ENCODE results near the gene MLN.
"Not testable (repeated sequence)": the region's sequence is repeated elsewhere in the genome, so short reads cannot be mapped to it uniquely, and the experiment has no call there.

MLN gene

DNA sequence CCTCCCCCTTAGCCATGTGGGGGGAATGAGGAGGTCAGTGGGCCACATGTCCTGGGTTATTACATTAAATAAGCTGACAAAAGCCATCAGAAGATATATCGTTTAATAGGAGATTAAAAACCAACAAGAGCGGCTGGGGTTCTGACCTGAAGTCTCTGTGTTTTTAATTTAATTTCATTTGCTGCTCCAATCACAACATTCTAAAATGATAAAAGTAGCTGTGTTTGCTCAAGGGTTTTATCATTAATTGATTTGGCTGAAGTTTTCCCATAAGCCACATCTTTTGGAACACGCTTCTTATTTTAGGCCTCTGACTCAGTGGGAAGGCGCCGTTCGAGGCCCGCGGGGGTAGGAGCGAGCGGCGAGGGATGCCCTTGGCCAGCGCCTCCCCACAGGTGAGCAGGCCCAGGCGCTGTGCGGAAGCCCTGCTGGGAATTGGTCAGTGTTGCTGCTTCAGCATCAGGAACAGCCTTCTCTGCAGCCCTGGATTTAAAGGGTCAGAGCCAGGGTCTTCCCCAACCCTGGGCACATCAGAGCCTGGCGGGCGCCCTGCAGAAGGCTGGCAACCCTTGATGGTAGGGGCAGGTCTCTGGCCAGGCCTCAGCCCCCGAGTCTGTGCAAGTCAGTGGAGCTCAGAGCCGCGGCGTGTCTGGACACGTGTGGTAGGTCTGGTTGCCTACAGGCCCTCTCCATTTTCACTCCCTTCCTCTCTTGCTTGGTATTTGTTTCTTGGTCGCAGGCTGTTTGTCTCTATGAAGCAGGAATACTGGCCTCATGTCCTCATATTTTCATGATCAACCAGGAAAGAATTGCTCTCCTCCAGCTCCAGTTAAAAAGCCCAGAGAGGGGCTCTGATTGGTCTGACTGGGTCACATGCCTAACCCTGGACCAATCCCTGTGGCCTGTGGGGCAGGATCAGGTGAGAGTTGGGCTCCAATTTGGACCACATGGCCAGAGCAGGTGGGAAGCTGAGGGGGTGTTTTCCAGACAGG is 30.9 kb upstream of the MLN start:
- no peak for DNase-seq (ENCODE audit: low spot score)

DNA sequence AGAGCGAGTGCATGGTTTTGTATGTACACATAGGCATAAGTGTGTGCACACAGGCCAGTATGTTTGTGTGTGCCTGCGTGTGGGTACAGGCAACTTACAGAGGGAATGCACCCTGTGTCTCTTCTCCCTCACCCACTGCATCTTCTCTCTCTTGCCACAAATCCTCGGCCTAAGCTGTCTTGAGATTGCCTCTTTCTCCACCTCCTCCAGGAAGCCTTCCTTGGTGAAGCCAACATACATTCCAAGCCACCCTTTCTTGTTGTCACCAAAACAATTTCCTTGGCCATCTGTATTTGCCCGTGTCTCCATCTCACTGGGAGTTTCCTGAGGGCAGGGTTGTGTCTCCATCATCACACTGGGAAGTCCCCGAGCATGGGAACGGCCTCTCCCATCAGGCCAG is 29.8 kb upstream of the MLN start:
- no peak for DNase-seq (ENCODE audit: low spot score)

DNA sequence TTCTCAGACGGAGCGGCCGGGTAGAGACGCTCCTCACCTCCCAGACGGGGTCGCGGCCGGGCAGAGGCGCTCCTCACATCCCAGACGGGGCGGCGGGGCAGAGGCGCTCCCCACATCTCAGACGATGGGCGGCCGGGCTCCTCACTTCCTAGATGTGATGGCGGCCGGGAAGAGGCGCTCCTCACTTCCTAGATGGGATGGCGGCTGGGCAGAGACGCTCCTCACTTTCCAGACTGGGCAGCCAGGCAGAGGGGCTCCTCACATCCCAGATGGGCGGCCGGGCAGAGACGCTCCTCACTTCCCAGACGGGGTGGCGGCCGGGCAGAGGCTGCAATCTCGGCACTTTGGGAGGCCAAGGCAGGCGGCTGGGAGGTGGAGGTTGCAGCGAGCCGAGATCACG is 29.0 kb upstream of the MLN start:
- not testable (repeated sequence) for DNase-seq (ENCODE audit: low spot score)

DNA sequence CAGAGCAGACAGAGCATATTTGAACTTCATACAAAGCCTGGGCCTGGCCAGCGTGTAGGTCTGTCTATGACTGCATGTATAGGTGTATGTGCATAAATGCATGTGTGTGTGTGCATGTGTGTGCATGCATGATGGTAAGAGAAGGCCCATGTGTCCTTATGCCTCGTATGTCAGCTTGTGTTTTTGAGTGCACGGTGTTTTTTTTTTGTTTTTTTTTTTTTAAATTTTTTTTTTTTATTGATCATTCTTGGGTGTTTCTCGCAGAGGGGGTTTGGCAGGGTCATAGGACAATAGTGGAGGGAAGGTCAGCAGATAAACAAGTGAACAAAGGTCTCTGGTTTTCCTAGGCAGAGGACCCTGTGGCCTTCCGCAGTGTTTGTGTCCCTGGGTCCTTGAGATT is 27.9 kb upstream of the MLN start:
- DNase-seq (ENCODE audit: low spot score): not testable (repeated sequence)

DNA sequence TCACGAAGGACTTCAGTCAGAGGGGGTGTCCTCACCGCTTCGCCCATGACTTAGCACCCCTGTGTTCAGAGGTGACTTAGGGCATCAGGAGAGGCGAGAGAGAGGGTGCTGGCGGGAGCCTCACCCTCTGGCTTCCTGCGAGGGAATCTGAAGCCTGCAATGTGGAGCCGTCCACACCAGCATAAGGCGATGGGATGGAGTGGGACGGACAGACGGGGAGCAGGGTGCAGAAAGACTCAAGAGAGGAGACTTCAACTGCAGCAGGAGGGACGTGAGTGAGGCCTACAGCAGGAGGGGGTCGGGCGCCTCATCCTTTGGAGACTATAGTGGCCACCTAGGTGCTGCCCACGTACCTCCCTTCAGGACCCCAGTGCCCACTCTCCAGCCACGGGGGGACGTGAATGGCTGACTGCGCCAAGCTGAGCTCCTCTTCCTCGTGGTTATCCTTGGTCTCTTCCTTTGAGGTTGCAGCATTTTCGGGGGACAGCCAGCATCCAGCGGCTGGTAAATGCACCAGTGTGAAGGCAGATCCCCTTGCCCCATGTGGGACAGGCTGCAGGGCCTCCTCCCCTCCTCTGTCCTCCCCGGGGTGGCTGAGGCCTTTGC is 26.9 kb upstream of the MLN start:
- no peak for DNase-seq (ENCODE audit: low spot score)

DNA sequence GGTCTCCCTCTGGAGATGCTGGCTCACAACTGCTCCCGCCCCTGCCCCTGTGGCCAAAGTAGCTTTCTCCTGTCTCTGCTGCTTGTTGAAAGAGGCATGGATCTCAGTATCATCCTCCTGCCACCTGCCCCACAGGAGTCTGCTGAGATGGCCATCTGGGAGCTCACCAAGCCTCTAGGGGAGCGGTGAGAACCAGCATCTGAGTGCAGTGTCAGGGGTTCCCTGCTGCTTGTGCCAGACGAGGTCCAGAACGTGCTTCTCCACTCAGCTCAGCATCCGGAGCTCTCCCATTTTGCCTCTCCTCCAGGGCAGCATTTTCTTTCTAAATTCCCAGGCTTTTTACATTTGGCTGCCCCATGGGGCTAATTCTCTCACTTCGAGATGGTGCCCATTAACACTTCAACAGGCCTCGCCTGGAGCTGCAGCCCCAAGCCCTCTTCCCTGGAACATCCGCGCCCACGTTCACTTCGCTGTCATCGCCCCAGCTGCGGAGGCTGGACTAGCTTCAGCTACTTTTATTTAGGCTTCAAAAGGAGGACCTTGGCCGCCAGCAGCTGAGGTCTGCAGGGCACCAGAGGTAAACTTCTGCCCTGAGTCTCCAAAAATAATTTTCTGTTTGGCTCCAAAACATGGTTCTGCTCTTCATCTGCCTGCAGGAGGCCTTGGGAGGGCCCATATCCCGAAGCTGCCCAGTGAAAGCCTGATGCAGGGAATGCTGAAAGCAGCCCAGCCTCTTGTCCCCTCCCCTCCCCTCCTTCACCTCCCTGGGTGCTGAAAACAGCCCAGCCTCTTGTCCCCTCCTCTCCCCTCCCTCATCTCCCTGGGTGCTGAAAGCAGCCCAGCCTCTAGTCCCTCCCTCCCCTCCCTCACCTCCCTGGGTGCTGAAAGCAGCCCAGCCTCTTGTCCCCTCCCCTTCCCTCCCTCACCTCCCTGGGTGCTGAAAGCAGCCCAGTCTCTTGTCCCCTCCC is 25.2 kb upstream of the MLN start:
- no peak for DNase-seq (ENCODE audit: low spot score)

DNA sequence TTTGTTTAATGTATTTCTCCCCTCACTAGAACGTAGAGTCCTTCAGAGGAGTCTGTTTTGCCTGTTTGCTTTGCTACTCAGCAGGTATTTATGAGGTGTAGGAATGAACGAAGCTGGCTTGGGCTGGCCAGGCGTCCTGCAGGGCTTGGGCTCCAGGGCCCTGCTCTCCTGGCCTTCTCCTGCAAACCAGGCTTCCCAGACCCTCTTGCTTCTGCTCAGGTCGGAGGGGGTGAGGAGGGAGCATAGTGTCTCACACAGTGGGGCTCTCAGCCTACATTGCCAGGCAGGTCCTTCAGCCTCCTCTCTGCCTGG is 24.6 kb upstream of the MLN start:
- DNase-seq (ENCODE audit: low spot score): no peak

DNA sequence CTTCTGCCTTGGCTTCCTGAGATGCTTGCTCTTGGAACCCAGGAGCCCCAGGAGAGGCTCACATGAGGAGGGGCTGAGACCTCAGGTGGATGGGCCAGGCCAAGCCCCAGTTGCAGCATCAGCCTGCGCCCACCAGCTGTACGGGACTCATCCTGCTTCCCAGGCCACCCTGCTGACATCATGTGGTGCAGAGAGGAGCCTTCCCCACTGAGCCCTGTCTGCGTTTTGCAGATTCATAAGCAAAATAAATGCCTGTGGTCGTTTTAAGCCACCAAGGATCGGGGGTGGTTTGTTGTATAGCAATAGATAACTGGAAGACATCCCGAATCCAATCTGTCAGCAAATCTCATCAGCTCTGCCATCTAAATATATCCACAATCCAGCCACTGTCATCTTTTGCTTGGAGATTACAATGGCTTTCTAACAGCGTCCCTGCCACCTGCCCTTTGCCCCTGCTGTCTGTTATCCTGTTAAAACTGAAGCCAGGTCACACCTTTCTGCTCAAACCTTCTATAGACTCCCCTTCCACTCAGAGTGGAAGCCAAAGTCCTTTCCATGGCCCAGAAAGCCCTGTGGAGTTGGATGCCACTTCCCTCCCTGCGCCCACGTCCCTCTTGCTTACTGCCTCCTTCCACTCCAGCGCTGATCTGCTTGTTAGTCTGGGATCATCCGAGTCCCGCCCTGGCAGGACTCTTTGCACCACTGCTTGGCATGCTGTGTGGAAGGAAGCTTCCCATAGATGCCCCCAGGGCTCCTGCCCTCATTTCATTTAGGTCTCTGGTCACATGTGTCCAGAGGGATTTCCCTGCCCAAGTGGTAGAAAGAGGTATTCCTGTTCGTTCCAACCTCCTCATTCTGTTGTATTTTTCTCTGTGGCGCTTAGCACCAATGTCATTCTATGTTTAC is 24.0 kb upstream of the MLN start:
- no peak for DNase-seq (ENCODE audit: low spot score)

DNA sequence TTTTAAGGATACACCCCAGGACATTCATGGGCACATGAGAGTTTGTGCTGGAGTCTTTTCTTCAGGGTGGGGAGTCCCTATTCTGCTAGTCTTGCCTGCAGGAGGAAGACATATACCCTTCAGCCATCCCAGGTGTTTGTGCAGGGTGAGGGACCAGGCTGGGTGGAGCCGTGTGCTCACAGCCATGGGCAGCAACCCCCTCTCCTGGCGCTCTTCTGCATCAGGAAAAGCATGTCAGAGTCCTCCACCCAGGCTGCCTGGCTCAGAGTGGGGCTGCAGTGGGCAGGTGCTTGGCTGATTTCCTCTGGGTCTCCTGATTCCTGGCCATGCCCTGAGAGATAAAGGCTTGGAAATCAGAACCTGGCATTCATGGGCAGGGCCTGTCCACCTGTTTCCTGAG is 22.7 kb upstream of the MLN start:
- DNase-seq (ENCODE audit: low spot score): no peak

DNA sequence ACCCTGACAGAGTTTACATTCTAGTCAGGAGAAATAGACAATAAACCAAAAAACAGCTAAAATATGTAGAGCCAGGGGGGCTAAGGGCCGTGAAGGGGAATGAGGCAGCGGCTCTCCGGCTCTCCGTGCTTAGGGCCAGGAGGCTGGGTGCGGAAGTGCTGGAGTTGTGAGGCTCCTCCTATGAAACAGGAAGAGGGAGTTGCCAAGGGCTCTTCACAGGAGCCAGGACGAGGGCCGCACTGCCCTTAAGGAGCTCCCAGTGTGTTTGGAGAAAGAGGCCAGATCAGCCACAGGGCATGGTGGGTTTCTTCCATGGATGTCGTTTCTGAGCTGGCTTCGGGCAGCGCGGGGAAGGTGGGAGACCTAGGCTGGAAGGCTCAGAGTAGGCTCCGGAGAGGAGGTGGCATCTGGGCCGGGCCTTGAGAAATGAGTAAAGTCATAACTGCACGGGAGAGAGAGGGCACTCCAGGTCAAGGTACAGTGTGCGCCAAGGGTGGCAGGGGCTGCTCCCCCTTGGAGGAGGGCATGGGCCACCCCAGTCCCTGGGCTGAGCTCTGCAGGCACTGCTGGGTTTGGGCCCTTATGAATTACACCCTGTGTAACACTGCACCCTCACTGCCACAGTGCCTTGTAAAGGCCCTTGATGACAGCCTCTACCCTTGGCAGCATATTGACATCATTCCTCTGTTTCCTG is 20.8 kb upstream of the MLN start:
- DNase-seq (ENCODE audit: low spot score): peak; percentile 70

DNA sequence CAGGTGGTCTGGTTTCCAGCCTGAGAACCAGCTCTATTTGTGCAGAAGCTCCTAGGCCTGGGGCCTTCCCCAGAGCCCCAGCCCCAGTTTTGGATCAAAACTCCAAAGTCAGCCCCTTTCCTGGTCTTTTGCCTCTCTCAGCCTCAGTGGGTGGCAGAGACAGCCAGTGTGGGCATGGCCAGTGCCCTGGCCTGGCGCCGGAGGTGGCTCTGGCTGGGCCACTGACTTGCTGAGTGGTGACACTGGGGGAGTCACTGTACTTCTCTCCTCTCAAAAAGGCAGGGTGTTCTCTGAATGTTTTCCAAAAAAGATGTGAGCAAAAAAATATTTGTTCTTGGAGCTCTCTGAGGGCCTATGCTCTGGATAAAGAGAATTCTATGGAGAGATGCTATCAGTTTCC is 20.0 kb upstream of the MLN start:
- no peak for DNase-seq (ENCODE audit: low spot score)

DNA sequence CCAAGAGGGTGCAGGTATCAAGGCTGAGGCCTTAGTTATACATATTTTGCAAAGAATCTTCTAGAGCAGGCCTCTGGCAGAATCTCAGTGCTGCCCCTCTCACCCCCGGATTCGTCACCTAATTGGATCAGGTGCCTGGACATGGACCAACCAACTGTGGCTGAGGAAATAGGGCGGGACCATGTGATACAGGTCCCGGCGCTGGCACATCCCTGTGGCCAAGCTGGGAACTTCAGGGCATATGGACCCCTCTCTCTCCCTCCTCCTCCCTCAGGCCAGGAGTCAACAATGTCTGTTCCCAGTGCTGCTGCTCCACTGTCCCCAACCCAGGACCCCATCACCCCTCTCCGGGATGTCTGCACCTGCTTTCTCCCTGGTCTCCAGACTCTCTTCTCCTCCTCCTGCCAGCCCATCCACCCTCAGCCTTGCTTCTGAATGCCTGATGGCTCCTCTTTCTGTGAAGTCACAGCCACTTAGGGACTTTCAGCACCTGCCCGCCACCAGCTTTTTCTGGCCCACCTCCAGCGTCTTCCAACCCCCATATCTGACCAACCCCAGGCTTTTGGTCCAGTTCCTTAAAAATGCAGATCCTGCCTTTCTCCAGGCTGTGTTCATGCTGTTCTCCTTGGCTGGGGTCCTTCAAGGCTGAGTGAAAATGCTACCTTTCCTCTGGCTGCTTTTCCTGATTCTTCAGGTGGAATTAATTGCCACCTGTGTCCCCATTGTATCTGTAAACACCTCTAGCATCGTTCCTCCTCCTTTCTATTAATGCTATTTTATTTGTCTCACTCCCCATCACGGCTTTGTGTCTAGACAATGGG is 19.0 kb upstream of the MLN start:
- DNase-seq (ENCODE audit: low spot score): peak; percentile 74

DNA sequence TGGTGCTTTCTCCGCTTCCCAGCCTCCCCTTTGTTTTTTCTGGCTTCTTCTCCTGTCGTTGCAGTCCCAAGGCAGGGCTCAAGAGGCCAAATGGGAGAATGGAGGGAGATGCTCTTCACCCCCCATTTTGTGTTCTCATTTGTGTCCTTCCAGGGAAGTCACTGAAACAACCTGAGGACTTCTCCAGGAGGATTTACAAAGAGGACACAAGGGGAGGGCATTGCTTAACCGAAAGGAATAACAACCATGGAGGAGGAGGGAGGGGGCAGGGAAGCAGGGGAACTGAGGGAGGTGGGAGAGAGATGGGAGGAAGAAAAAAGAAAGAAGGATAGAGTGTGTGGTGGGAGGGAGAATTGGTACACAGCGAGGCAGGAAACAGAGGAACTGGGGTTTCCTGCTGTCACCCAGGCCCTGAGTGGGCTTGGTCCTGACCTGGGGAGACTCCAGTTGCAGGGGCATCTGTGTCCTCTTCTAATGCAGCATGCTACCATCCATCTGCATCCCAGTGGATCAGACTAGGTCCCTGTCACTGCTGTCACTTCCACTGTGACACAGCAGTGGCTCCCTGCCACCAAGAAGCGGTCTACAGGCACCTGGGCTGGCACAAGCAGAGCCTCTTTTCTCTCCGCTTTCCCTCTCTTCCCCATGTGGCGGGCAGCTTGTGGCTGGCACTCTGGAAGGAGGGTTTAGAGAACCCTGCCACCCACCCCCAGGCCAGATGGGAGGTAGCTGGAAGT is 17.1 kb upstream of the MLN start:
- no peak for DNase-seq (ENCODE audit: low spot score)

DNA sequence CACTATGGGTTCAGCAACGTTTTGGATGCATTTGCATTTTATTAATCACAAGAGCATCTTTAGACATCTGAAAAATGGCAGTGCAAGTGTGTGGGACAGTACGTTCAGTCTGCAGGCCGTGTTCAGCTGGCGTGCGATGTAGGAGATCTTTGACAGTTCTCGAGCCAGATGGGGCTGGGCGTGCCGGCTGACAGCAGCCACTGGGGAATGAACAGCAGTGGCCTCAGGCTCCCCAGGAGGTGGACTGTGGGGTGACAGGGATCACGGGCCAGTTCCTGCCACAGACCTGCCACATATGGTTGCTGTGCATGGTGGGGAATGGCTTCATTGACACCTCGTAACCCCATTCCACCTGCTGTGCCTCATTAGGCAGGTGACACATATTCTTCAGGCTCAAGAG is 16.4 kb upstream of the MLN start:
- no peak for DNase-seq (ENCODE audit: low spot score)

DNA sequence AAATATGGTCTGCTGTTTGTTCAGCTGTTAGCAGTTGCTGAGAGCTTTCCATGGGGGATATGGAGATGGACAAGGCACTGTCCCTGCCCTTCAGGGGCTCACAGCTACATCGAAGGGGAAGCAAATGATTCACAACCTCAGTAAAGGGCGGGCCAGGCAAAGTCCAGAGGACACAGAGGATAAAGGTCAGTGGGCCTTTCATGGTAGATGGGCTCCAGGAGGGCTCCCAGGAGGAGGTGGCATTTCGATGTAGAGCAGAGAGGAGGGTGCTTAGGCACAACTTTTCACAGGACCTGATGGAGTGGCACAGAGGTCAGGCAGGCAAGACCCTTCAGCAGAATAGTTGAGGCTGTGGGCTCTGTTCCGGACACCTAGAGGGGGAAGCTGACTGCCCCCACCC is 15.2 kb upstream of the MLN start:
- no peak for DNase-seq (ENCODE audit: low spot score)

DNA sequence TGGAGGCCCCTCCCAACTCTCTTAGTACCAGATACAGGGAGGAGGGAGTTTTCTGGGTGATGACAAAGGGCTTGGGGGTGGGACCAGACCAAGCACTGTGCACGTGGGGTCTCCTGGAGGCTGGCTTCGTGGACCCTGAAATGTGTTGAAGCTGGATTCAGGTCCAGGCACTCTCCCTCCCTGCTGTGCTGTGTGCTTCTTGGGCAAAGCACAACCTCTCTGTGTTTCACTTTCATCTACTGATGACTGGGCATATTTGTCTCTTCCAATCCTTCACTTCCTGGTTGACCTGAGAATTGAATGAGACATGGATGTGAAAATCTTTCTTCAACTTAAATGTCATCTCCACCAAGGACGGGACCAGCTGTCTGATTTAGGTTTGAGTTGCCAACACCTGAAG is 14.5 kb upstream of the MLN start:
- no peak for DNase-seq (ENCODE audit: low spot score)

DNA sequence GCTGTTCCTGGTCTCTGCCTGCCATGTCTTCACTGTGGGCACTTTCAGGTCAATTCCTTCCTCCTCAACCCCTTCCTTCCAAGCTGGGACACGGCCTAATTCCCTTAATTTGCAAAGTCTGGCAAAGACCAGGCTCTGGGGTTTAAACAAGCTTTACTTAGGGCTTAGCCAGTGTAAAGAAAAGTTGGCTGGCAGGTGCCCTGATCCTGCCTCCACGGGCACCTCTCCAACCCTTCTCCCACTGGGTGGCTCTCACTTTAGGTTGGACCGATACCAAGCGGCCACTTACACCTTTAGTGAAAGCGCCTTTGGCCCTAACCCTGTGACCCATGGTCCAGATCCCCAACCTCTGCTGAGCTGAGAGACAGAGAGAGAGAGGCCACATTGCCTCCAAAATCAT is 13.7 kb upstream of the MLN start:
- DNase-seq (ENCODE audit: low spot score): no peak

DNA sequence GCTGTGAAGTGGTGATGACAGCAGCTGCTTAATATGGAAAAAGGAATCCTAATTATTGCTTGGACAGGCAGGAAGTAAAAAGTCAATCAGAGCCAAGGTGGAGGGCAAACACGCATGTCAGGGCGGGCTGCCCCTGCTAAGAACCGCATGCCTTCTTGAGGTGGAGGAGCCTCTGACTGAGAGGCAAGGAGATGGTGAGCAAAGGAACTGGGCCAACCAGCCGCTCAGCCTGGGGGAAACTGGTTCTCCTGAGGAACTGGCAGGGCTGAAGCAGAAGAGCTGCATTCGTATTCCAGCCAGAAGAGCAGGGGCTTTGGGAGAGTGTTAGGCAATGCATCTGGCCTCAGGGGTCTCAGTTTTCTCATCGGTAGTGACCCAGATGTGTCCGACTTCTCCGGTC is 13.1 kb upstream of the MLN start:
- no peak for DNase-seq (ENCODE audit: low spot score)

DNA sequence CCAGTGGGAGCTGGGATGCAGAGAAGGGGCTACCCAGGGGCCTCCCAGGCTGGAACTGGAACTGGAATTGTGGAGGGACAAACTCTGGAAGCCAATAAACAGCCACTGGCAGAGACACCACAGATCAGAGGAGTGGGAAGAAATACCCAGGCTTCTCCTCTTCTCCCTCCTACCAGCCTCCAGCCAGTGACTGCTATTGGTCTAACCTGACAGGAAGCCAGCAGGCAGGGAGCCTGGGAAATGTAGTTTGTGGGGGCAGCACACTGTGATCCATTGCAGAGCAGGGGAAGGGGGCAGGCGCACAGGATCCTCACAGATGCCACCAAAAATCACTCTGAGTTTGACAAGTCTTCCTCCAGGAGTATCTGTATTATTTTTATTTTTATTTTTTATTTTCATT is 12.1 kb upstream of the MLN start:
- DNase-seq (ENCODE audit: low spot score): peak; percentile 75

Data from COLO829 (cell line).